AG09309 (cell line): Measurements from ENCODE around the gene WDR18.
A peak's percentile ranks its signal among the peaks of the same experiment; 100 is the strongest.

Experiments
- DNase-seq: peaks from one replicate; pipeline ENCODE4 v3.0.0-alpha.2; 2010; ENCODE audit warnings: low read depth
- H3K4me3 ChIP-seq: 2 replicates; pipeline ENCODE4 v1.5.1; 2011; ENCODE audit warnings: mild to moderate bottlenecking, low read depth, low read length, moderate library complexity; ENCODE audit not compliant: control insufficient read depth
- TF ChIP-seq, protein P1 (sequence below): IDR thresholded peaks from 2 replicates; pipeline ENCODE4 v1.5.1; 2011; ENCODE audit warnings: mild to moderate bottlenecking, low read depth, low read length, inconsistent platforms; ENCODE audit not compliant: insufficient read depth, control insufficient read depth; ENCODE audit errors: missing control alignments

The WDR18 gene

GRCh38 chr19:1032264-1032867, 48.2 kb downstream of the WDR18 start:
- H3K4me3 ChIP-seq = no peak overlapping the region
- TF ChIP-seq, protein P1, sequence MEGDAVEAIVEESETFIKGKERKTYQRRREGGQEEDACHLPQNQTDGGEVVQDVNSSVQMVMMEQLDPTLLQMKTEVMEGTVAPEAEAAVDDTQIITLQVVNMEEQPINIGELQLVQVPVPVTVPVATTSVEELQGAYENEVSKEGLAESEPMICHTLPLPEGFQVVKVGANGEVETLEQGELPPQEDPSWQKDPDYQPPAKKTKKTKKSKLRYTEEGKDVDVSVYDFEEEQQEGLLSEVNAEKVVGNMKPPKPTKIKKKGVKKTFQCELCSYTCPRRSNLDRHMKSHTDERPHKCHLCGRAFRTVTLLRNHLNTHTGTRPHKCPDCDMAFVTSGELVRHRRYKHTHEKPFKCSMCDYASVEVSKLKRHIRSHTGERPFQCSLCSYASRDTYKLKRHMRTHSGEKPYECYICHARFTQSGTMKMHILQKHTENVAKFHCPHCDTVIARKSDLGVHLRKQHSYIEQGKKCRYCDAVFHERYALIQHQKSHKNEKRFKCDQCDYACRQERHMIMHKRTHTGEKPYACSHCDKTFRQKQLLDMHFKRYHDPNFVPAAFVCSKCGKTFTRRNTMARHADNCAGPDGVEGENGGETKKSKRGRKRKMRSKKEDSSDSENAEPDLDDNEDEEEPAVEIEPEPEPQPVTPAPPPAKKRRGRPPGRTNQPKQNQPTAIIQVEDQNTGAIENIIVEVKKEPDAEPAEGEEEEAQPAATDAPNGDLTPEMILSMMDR = no peak
- no peak for DNase-seq

DNA sequence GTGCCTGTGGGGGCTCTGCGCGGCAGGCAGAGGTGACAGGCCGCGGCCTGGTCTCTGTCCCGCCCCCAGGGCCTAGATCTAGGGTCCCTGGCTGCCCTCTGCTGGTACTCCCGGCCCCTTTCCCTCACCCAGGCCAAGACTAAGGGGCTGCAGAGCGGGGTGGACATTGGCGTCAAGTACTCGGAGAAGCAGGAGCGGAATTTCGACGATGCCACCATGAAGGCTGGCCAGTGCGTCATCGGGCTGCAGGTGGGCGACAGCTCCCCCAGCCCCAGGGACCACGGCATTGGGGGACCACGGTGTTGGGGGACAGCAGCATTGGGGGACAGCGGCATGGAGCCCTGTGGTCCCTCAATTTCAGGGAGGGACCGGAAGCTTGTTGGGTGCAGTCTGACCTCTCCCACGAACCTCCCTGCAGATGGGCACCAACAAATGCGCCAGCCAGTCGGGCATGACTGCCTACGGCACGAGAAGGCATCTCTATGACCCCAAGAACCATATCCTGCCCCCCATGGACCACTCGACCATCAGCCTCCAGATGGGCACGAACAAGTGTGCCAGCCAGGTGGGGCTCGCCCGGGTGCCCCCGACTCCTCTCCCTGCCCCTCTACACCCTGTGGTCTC, 52.0 kb downstream of the WDR18 start:
- DNase-seq = no peak
- TF ChIP-seq, protein P1 = no peak
- H3K4me3 ChIP-seq = no peak overlapping the region

DNA sequence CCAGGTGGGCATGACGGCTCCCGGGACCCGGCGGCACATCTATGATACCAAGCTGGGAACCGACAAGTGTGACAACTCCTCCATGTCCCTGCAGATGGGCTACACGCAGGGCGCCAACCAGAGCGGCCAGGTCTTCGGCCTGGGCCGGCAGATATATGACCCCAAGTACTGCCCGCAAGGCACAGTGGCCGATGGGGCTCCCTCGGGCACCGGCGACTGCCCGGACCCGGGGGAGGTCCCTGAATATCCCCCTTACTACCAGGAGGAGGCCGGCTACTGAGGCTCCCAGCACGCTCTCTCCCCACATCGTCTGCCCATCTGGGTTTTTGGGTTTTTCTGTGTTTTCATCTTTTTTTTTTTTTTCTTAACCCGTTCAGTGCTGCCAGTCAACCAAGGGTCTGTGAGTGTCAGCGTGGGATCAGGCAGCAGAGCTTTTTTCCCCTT, 53.5 kb downstream of the WDR18 start:
- DNase-seq = no peak
- TF ChIP-seq, protein P1 = no peak
- H3K4me3 ChIP-seq = no peak overlapping the region

- TF ChIP-seq, protein P1 = no peak
- H3K4me3 ChIP-seq = no peak overlapping the region
- DNase-seq = no peak
Measured at GRCh38 chr19:1038978-1039645, 55.0 kb downstream of the WDR18 start.

DNA sequence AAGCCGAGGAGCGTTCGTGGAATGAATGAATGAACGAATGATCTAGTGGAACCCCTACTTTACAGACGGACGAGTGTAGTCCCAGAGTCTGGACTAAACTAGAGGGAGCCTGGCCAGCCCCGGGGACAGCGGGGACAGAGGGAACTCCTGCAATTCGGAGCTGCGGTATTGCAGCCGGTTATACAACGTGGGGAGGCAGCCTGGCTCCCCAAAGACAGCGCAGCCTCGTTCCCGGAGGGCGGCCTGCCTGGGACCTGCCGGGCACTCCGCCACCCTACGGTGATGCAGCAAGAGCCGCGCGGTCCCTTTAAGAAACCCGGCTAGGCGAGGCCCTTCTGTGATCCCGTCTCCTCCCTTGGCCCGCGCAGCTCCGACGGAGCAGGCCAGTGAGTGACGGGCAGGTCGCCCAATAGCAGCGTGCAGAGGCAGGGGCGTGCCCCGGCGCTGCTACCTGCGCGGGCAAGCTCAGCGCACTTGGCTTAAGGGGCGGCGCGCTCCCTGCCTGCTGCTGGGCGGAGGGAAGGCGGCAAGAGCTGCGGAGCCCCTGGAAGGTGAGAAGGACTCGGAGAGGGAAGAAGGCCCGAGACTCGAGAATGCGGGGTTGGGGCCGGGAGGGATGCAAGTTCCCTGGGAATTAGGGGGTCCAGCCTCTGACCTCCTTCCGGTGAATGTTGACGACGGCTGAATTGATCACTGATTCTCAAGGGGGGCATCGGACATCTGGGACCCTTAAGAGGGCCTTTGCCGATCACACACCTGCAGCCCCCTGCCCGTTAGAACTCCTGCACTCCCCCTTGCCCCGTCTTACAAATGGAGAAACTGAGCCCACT, 55.7 kb downstream of the WDR18 start, which contains the start of gene ABCA7:
TSS of gene ABCA7 (plus strand) at position 462 of the 830 bp plus-strand sequence. CDS start 1,255 bp downstream, outside the sequence.
- DNase-seq = peak; percentile 91
- TF ChIP-seq, protein P1 = no peak
- H3K4me3 ChIP-seq = peak within 1 kb of the TSS; percentile 54
